ENCODE data around the gene CHPT1. TPM values are rescaled to one million over a fixed set of nuclear protein-coding genes. Genes with fewer than 3 reads are reported as not detected.
"Not testable (repeated sequence)": the region's sequence is repeated elsewhere in the genome, so short reads cannot be mapped to it uniquely, and the experiment has no call there.

Gene CHPT1
- total RNA-seq, result 10 to 100 TPM; 48.5 to 53.1 TPM
- 10 to 100 TPM; 50.1 to 51.2 TPM for polyA plus RNA-seq (ENCODE audit: insufficient read length in 2 of 2)
- long read RNA-seq, donor 1, transcript CHPT1-201 (9 exons, 1,585 nt), result major isoform, 8 of 13 reads
- long read RNA-seq, donor 1, partial matches to known transcripts, result 0 of 13 reads
- long read RNA-seq, donor 1, other reads (novel, unspliced or antisense), result 0 of 13 reads
- long read RNA-seq, donor 2, transcript CHPT1-201 (9 exons, 1,585 nt), result major isoform, 12 of 12 reads
- long read RNA-seq, donor 2, partial matches to known transcripts, result 0 of 12 reads
- long read RNA-seq, donor 2, other reads (novel, unspliced or antisense), result 0 of 12 reads
- long read RNA-seq, donor 3, transcript CHPT1-201 (9 exons, 1,585 nt), result major isoform, 6 of 8 reads
- long read RNA-seq, donor 3, partial matches to known transcripts, result 0 of 8 reads
- long read RNA-seq, donor 3, other reads (novel, unspliced or antisense), result 0 of 8 reads
- long read RNA-seq, donor 4, transcript CHPT1-201 (9 exons, 1,585 nt), result major isoform, 6 of 10 reads
- long read RNA-seq, donor 4, partial matches to known transcripts, result 0 of 10 reads
- long read RNA-seq, donor 4, other reads (novel, unspliced or antisense), result 0 of 10 reads

GRCh38 chr12:101697197-101697929 is at the start of gene CHPT1:
TSS of gene CHPT1 (plus strand) at chr12:101697640. CDS start at chr12:101697862, 222 bp downstream.
- Histone ChIP-seq H3K27me3 (ENCODE audit: control insufficient read depth, insufficient read depth, low read length) (no peaks in the 10 kb centered on the region), H3K4me3 (ENCODE audit: low read depth, low read length) (peak within 1 kb of the TSS; percentile 81), H3K4me1 (ENCODE audit: control insufficient read depth, insufficient read depth, low read length) (peaks cover 19% of the 10 kb centered on the region), H3K36me3 (ENCODE audit: control insufficient read depth, insufficient read depth, low read length) (no peaks in the 10 kb centered on the region), H3K27ac (ENCODE audit: low read depth, low read length) (peak within 1 kb of the TSS; percentile 84), H3K9me3 (ENCODE audit: control insufficient read depth, insufficient read depth, low read length) (no peaks in the 10 kb centered on the region)
- peak in 4 of 6 donors; percentile 43 to 84 (median 73) for DNase-seq (ENCODE audit: low read depth in 4 of 6, low spot score in 6 of 6)
- 0% methylated on average over 80 of the region's 80 CpGs for WGBS (ENCODE audit: insufficient coverage)

- H3K4me1 ChIP-seq (ENCODE audit: control insufficient read depth, insufficient read depth, low read length), result no peaks in the 10 kb centered on the region
- WGBS (ENCODE audit: insufficient coverage), result no CpG with 5 or more reads among the region's 2 CpGs
Observed at GRCh38 chr12:101647711-101648110, 49.7 kb upstream of the CHPT1 start.

GRCh38 chr12:101648195-101648594 is 49.2 kb upstream of the CHPT1 start:
- no CpG with 5 or more reads among the region's 2 CpGs for WGBS (ENCODE audit: insufficient coverage)
- H3K27me3 ChIP-seq (ENCODE audit: control insufficient read depth, insufficient read depth, low read length), result no peaks in the 10 kb centered on the region
- H3K4me1 ChIP-seq (ENCODE audit: control insufficient read depth, insufficient read depth, low read length), result no peaks in the 10 kb centered on the region
- no peak for DNase-seq (ENCODE audit: low read depth in 4 of 6, low spot score in 6 of 6)
- no peak overlapping the region for H3K4me3 ChIP-seq (ENCODE audit: low read depth, low read length)
- H3K27ac ChIP-seq (ENCODE audit: low read depth, low read length), result no peak overlapping the region
- H3K9me3 ChIP-seq (ENCODE audit: control insufficient read depth, insufficient read depth, low read length), result no peaks in the 10 kb centered on the region
- no peaks in the 10 kb centered on the region for H3K36me3 ChIP-seq (ENCODE audit: control insufficient read depth, insufficient read depth, low read length)

More at GRCh38 chr12:101647711-101648110, 49.7 kb upstream of the CHPT1 start:
- no peaks in the 10 kb centered on the region for H3K27me3 ChIP-seq (ENCODE audit: control insufficient read depth, insufficient read depth, low read length)
- DNase-seq (ENCODE audit: low read depth in 4 of 6, low spot score in 6 of 6), result no peak
- H3K36me3 ChIP-seq (ENCODE audit: control insufficient read depth, insufficient read depth, low read length), result no peaks in the 10 kb centered on the region
- no peaks in the 10 kb centered on the region for H3K9me3 ChIP-seq (ENCODE audit: control insufficient read depth, insufficient read depth, low read length)
- H3K27ac ChIP-seq (ENCODE audit: low read depth, low read length), result no peak overlapping the region
- no peak overlapping the region for H3K4me3 ChIP-seq (ENCODE audit: low read depth, low read length)

- Histone ChIP-seq H3K27ac (ENCODE audit: low read depth, low read length) (no peak overlapping the region), H3K9me3 (ENCODE audit: control insufficient read depth, insufficient read depth, low read length) (no peaks in the 10 kb centered on the region), H3K27me3 (ENCODE audit: control insufficient read depth, insufficient read depth, low read length) (no peaks in the 10 kb centered on the region), H3K36me3 (ENCODE audit: control insufficient read depth, insufficient read depth, low read length) (no peaks in the 10 kb centered on the region), H3K4me1 (ENCODE audit: control insufficient read depth, insufficient read depth, low read length) (peaks cover 5% of the 10 kb centered on the region), H3K4me3 (ENCODE audit: low read depth, low read length) (no peak overlapping the region)
- DNase-seq (ENCODE audit: low read depth in 4 of 6, low spot score in 6 of 6), result no peak
- WGBS (ENCODE audit: insufficient coverage), result 100% methylated on average over 1 of the region's 4 CpGs
Observed at GRCh38 chr12:101650346-101651117, 46.9 kb upstream of the CHPT1 start.

GRCh38 chr12:101653030-101653429 is 44.4 kb upstream of the CHPT1 start:
- no peak overlapping the region for H3K4me3 ChIP-seq (ENCODE audit: low read depth, low read length)
- H3K27me3 ChIP-seq (ENCODE audit: control insufficient read depth, insufficient read depth, low read length), result no peaks in the 10 kb centered on the region
- no CpG with 5 or more reads among the region's 3 CpGs for WGBS (ENCODE audit: insufficient coverage)
- peaks cover 5% of the 10 kb centered on the region for H3K4me1 ChIP-seq (ENCODE audit: control insufficient read depth, insufficient read depth, low read length)
- H3K36me3 ChIP-seq (ENCODE audit: control insufficient read depth, insufficient read depth, low read length), result no peaks in the 10 kb centered on the region
- H3K9me3 ChIP-seq (ENCODE audit: control insufficient read depth, insufficient read depth, low read length), result no peaks in the 10 kb centered on the region
- DNase-seq (ENCODE audit: low read depth in 4 of 6, low spot score in 6 of 6), result no peak
- peak overlapping the region; percentile 36 for H3K27ac ChIP-seq (ENCODE audit: low read depth, low read length)

- no peak overlapping the region for H3K4me3 ChIP-seq (ENCODE audit: low read depth, low read length)
- H3K27me3 ChIP-seq (ENCODE audit: control insufficient read depth, insufficient read depth, low read length), result no peaks in the 10 kb centered on the region
- 19% methylated on average over 2 of the region's 3 CpGs for WGBS (ENCODE audit: insufficient coverage)
- H3K9me3 ChIP-seq (ENCODE audit: control insufficient read depth, insufficient read depth, low read length), result no peaks in the 10 kb centered on the region
- peak in 4 of 6 donors; percentile 26 to 79 (median 46) for DNase-seq (ENCODE audit: low read depth in 4 of 6, low spot score in 6 of 6)
- peak overlapping the region; percentile 36 for H3K27ac ChIP-seq (ENCODE audit: low read depth, low read length)
- no peaks in the 10 kb centered on the region for H3K36me3 ChIP-seq (ENCODE audit: control insufficient read depth, insufficient read depth, low read length)
- H3K4me1 ChIP-seq (ENCODE audit: control insufficient read depth, insufficient read depth, low read length), result peaks cover 5% of the 10 kb centered on the region
Observed at GRCh38 chr12:101653503-101653902, 43.9 kb upstream of the CHPT1 start.

- peak in 1 of 6 donors; percentile 14 for DNase-seq (ENCODE audit: low read depth in 4 of 6, low spot score in 6 of 6)
- Histone ChIP-seq H3K27me3 (ENCODE audit: control insufficient read depth, insufficient read depth, low read length) (no peaks in the 10 kb centered on the region), H3K36me3 (ENCODE audit: control insufficient read depth, insufficient read depth, low read length) (no peaks in the 10 kb centered on the region), H3K4me3 (ENCODE audit: low read depth, low read length) (no peak overlapping the region), H3K27ac (ENCODE audit: low read depth, low read length) (no peak overlapping the region), H3K4me1 (ENCODE audit: control insufficient read depth, insufficient read depth, low read length) (peaks cover 5% of the 10 kb centered on the region), H3K9me3 (ENCODE audit: control insufficient read depth, insufficient read depth, low read length) (no peaks in the 10 kb centered on the region)
- no CpG with 5 or more reads among the region's 1 CpG for WGBS (ENCODE audit: insufficient coverage)
Observed at GRCh38 chr12:101654442-101654841, 43.0 kb upstream of the CHPT1 start.

- Histone ChIP-seq H3K27me3 (ENCODE audit: control insufficient read depth, insufficient read depth, low read length) (no peaks in the 10 kb centered on the region), H3K9me3 (ENCODE audit: control insufficient read depth, insufficient read depth, low read length) (no peaks in the 10 kb centered on the region), H3K4me1 (ENCODE audit: control insufficient read depth, insufficient read depth, low read length) (peaks cover 5% of the 10 kb centered on the region), H3K4me3 (ENCODE audit: low read depth, low read length) (no peak overlapping the region), H3K27ac (ENCODE audit: low read depth, low read length) (no peak overlapping the region), H3K36me3 (ENCODE audit: control insufficient read depth, insufficient read depth, low read length) (no peaks in the 10 kb centered on the region)
- WGBS (ENCODE audit: insufficient coverage), result no CpG with 5 or more reads among the region's 2 CpGs
- DNase-seq (ENCODE audit: low read depth in 4 of 6, low spot score in 6 of 6), result no peak
Observed at GRCh38 chr12:101655393-101655792, 42.0 kb upstream of the CHPT1 start.

GRCh38 chr12:101660662-101661061 is 36.8 kb upstream of the CHPT1 start:
- H3K27me3 ChIP-seq (ENCODE audit: control insufficient read depth, insufficient read depth, low read length); H3K4me3 ChIP-seq (ENCODE audit: low read depth, low read length): not testable (repeated sequence)
- WGBS (ENCODE audit: insufficient coverage), result no CpG with 5 or more reads among the region's 2 CpGs

More at GRCh38 chr12:101660662-101661061, 36.8 kb upstream of the CHPT1 start:
- H3K9me3 ChIP-seq (ENCODE audit: control insufficient read depth, insufficient read depth, low read length); DNase-seq (ENCODE audit: low read depth in 4 of 6, low spot score in 6 of 6); H3K36me3 ChIP-seq (ENCODE audit: control insufficient read depth, insufficient read depth, low read length); H3K27ac ChIP-seq (ENCODE audit: low read depth, low read length); H3K4me1 ChIP-seq (ENCODE audit: control insufficient read depth, insufficient read depth, low read length): not testable (repeated sequence)

Measured in spinal cord (tissue), 10 donors.